HL-60 (cell line): ENCODE results near the gene RHCG.

Experiments used
- GABPA ChIP-seq: IDR thresholded peaks from 2 replicates; pipeline ENCODE4 v1.6.1; 2012; ENCODE audit warnings: low read depth
- POLR2AphosphoS5 ChIP-seq: IDR thresholded peaks from 2 replicates; pipeline ENCODE4 v1.6.1; 2012; ENCODE audit warnings: low read depth
- TF ChIP-seq, protein P1 (sequence below): IDR thresholded peaks from one replicate; pipeline ENCODE4 v1.5.1; 2011; ENCODE audit warnings: low read length, control low read depth, inconsistent platforms; ENCODE audit not compliant: insufficient read depth

- TF ChIP-seq GABPA (no peak), POLR2AphosphoS5 (no peak)
- TF ChIP-seq, protein P1, sequence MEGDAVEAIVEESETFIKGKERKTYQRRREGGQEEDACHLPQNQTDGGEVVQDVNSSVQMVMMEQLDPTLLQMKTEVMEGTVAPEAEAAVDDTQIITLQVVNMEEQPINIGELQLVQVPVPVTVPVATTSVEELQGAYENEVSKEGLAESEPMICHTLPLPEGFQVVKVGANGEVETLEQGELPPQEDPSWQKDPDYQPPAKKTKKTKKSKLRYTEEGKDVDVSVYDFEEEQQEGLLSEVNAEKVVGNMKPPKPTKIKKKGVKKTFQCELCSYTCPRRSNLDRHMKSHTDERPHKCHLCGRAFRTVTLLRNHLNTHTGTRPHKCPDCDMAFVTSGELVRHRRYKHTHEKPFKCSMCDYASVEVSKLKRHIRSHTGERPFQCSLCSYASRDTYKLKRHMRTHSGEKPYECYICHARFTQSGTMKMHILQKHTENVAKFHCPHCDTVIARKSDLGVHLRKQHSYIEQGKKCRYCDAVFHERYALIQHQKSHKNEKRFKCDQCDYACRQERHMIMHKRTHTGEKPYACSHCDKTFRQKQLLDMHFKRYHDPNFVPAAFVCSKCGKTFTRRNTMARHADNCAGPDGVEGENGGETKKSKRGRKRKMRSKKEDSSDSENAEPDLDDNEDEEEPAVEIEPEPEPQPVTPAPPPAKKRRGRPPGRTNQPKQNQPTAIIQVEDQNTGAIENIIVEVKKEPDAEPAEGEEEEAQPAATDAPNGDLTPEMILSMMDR: no peak
These were observed 54.2 kb downstream of the RHCG start for GRCh38 chr15:89442155-89442554.
